Glomerular visceral epithelial cell (primary cell): ENCODE data around the gene DCST2.
A peak's percentile ranks its signal among the peaks of the same experiment; 100 is the strongest.

Source experiments
- DNase-seq: peaks from one replicate; pipeline ENCODE4 v3.0.0-alpha.2; 2016; ENCODE audit errors: extremely low spot score

The DCST2 gene

GRCh38 chr1:155033524-155033923 is at the start of gene DCST2, which contains the start of gene DCST1:
Gene DCST2 (minus strand): TSS chr1:155033781. CDS start chr1:155033701, 80 bp downstream.
Gene DCST1 (plus strand): TSS chr1:155033824. CDS start chr1:155034037, 213 bp downstream.
- DNase-seq, result no peak

GRCh38 chr1:155083052-155083541 is 49.5 kb upstream of the DCST2 start:
- no peak for DNase-seq

DNA sequence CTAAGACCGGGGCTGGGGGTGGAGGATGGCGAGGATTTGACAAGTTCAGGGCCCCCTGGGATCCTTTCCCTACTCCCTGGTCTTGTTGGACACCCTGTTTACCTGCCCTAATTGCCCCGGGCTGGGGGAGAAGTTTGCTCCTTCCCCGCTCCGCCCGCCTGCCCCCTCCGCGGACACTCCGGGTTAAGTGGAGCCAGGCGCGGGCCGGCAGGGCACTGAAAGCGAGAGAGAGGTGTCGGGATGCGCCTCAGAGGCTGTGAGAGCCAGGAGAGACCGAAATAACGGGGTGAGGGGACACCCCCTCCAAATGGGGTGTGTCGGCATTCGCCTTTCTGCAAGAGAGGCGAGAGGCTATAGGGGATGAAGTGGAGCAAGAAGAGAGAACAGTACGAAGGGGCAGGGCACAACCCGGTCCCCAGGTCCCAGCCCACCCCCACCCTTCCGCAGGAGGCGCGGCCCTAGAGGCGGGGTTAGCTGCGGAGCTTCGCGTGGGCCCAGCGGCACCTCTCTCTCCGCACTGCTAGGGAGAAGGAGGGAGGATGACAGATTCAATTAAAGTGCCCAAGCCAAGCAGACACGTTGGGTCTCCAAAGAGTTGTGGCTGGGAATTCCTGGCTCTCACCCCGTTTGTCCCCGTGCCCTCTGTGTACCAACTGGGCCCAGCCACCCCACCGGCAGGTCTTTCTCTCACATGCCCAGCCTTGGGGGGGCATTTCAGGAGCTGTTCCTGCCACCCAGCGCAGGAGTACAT is 48.9 kb upstream of the DCST2 start:
- DNase-seq, result no peak

DNA sequence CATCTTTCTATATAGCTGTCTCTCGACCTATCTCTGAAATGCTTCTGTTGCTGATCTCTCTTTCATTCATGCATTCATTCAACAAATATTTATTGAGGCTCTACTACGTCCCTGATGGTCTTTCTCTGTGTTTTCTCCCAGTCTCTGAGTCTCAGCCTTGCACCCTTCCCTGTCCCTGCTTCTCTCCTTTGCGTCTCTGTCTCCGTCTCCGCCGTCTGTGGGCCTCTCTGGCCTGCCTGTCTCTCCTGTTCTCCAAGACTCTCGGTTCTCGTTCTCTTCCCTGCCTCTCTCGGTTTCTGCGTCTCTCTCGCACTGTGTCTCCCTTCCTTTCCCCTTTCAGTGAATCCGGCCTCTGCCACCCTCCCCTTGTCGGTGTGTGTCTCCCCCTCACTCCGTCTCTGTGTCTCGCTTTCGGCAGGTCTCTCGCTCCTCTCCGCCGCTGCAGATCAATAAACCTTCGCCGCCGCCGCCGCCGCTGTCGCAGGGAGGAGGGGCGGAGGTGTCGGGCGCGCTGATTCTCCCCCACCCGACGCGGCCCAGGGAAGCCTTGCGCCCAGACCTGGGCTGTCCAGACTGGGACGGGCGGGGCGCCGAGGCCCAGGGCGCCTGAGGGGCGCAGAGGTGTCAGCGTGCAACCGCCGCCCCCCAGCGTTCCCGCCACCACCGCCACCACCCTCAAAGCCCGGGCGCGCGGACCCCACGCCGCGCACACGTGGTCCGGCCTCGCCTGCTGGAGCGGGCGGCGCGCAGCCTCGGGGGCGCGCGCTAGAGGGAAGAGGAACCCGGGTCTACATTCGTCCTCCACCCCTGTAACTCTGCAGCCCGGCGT is 48.1 kb upstream of the DCST2 start:
- DNase-seq, result no peak

GRCh38 chr1:155080312-155081228 is 47.0 kb upstream of the DCST2 start:
- DNase-seq, result no peak

DNA sequence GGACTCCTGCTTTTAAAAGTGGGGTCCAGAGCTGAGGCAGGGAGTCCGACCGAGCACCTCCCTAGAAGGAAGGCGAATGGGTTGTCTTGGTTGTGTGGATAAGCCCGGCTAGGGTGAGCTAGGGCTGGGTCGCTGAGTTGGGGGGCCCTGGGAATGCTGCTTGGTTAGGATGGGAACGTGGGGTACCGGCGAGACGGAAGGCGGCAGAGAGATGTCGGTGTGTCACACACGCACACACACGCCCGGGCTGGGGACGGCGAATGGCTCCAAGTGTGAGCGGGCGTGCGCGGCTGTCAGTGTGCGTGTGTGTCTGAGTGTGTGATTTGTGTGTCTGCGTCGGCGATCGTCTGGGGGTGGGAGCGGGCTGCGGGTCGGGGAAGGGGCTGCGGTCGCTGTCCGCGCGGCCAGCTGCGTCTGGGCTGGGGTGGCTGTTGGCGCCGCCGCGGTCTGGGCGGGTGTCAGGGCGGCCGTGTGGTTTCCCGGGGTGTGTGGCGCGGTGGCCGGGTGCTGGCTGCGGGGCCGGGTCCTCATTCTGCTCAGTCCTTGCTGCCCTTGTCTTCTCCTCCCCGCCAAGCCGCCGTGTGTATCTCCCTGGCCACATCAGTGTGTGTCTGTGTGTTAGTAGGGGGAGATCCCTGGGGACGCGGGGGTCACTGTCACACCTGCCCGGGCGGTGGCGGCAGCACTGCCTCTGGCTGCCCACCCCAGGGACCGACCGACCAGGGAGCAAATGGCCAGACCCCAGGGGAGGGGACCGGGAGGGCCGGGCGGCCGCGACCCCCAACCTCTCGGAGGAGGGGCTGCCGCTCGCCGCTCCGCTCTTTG is 46.1 kb upstream of the DCST2 start:
- DNase-seq, result no peak

- no peak for DNase-seq
Observed at GRCh38 chr1:155079210-155079486, 45.6 kb upstream of the DCST2 start.

DNA sequence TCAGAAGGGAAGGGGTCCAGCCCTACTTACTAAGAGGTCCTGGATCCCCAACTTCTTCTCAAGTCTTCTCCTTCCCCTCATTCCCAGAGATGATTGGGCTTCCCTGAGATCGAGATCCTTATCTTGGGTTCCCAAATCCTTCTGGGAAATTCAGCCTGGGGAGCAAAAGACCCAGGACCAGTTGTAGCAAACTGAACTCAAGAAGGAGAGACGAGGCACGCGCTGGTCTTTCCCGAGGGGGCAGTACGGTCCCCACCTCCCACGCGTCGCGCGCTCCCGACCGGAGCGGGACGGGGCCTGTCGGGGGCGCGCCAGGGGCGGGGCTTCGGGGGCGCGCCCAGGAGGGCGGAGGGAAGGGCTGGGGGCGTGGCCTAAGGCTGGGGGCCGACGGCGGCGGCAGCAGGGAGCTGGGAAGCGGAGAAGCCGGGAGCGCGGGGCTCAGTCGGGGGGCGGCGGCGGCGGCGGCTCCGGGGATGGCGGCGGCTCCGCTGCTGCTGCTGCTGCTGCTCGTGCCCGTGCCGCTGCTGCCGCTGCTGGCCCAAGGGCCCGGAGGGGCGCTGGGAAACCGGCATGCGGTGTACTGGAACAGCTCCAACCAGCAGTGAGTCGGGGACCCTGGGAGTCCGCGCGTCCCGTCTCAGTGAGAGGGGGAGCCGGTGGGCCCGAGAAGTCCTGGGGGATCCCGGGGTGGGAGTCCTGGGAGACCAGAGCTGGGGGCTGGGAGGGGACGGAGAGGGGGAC is 45.1 kb upstream of the DCST2 start, which contains the start of gene EFNA3:
Gene EFNA3, plus strand, starts transcription at position 369 of the 741 bp plus-strand sequence. Its CDS starts 105 bp downstream, at position 474.
- DNase-seq, result peak; percentile 63

GRCh38 chr1:155077758-155078445 is 44.3 kb upstream of the DCST2 start:
- no peak for DNase-seq

DNA sequence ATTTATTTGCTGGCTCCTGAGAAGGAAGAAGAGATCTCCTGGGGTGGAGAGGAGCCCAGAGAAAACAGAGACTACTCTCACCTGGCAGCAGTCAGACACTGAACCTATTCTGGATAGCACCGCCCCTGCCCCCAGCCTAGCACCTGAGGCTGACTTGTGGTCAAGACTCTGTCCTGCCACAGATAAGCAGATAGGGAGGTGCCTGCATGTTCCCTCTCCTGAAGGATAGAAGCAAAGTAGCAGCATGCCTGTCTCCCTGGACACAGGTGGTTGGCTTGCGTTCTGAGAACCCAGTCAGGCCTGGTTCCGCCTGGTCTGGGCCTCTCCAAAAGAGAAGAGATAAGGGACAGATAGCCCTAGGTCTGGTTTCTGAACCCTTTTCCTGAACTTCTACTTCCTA is 43.8 kb upstream of the DCST2 start:
- no peak for DNase-seq

DNA sequence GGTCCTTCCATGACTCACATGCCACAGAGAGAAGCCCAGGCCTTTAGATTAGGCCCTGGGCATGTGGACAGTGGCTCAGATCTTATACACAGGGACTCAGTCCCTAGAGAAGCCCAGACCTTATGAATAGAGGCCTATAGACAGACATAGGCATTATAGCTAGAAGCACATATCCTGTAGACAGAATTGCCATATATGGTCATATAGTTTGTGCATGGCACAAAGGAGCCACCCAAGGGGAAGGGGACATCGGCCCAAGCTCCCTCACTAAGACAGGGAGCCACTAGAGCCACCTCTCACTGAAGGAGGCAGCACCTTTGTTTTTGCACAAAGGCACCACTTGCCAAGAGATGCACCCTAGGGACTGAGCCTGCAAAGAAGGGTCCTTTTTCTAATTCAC is 42.8 kb upstream of the DCST2 start:
- no peak for DNase-seq

DNA sequence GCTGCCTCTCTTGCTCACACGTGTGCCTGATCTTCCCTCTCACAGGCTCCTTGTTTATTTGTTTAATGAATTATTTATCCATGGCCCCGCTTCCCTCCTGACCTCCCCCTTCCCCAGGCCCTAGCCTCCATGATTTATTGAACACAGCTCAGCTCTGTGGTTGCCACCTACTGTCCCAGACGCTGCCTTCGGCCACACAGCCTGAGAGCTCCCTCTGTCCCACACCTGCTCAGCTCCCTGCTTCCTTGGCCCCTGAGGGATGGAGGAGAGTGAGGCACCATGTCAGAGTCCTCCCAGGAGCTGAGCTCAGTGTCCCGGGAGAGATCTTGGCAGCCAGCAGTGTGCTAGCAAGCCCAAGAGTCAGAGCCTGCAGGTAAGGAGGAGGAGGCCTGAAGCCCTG is 42.0 kb upstream of the DCST2 start:
- DNase-seq, result no peak

DNA sequence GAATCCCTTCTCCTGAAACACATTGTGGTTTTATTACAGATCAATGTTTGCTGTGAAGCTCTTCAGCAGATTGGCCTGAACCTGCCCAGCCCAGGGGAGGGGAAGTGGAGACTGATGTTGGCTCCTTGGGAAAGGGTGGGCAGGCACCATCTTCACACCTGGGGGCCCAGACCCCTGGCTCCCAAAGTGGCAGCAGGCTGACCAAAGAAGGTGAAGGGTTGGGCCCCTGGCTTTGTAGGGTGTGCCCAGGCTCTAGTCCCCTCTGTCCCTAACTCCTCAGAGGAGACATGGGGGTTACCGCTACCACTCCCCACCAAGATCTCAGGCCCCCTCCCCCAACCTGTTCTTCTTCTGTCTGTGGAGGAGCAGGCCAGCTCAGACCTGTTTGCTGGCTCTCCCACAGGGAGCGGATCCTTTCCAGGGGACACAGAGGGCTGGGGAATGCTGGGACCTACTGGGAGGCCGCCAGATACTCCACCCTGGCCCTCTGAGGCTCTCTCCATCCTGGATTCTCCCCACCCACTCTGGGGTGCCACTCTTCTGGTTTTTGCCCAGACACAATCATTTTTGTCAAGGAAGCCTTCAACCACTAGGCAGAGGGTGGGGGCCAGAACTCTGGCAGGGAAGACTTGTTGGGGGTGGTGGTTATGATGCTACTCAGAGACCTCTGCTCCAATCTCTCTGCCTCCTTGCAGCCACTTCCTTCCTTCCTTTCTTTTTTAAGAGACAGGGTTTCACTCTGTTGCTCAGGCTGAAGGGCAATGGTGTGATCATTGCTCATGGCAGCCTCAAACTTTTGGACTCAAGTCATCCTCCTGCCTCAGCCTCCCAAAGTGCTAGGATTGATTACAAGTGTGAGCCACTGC is 40.0 kb upstream of the DCST2 start:
- no peak for DNase-seq

GRCh38 chr1:155072531-155073289 is 39.1 kb upstream of the DCST2 start:
- DNase-seq, result no peak

- DNase-seq, result no peak
Observed at GRCh38 chr1:155071701-155072100, 38.1 kb upstream of the DCST2 start.

- DNase-seq, result peak; percentile 60
Observed at GRCh38 chr1:155070721-155071569, 37.4 kb upstream of the DCST2 start.

DNA sequence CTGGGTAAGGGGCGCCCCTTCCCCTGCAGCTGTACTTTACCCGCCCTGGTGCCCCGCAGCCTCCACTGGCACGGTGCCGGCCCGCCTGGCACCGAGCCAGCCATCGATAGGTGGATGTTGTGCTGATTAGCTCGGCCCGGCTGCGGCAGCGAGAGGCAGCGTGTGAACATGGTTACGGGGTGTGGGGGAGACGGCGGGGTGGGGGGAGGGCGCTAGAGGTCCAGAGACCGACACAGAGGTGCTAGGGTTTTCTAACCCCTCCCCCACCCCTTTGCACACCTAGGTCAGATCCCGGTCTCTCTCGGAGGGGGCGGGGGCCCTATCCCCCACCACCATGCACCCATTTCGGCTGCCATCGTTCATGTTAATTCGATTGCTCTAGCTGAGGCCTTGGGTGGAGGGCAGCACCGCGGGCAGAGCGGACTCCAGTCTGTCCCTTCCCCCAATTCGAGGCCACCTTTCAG is 36.6 kb upstream of the DCST2 start:
- DNase-seq, result no peak
